ENCODE results near the gene METTL24. TPM values are rescaled to one million over a fixed set of nuclear protein-coding genes. Genes with fewer than 3 reads are reported as not detected.
A peak's percentile ranks its signal among the peaks of the same experiment; 100 is the strongest.

METTL24 gene
- polyA plus RNA-seq, 3 donors from 2014 or later = 0.81 to 2.8 TPM; not detected in 1

- H3K4me3 Mint-ChIP-seq = no peak overlapping the region
- H3K27me3 Mint-ChIP-seq (ENCODE audit: low read depth in 3 of 3) = peaks cover 1 to 9% (median 4%) of the 10 kb centered on the region in 3 donors
- H3K36me3 Mint-ChIP-seq = peaks cover 0 to 5% (median 0%) of the 10 kb centered on the region in 3 donors
- H3K9me3 Mint-ChIP-seq = no peaks in the 10 kb centered on the region
- no peaks in the 10 kb centered on the region for H3K4me1 Mint-ChIP-seq
- DNase-seq = no peak
- no peak overlapping the region for H3K27ac Mint-ChIP-seq
These were observed 17.7 kb downstream of the METTL24 start for GRCh38 chr6:110340392-110340965.

- Mint-ChIP-seq H3K9me3 (no peaks in the 10 kb centered on the region), H3K4me3 (no peak overlapping the region), H3K36me3 (peaks cover 0 to 5% (median 0%) of the 10 kb centered on the region in 3 donors), H3K4me1 (peaks cover 6 to 9% of the 10 kb centered on the region in 2 donors), H3K27ac (no peak overlapping the region), H3K27me3 (ENCODE audit: low read depth in 3 of 3) (peaks cover 1 to 5% (median 4%) of the 10 kb centered on the region in 3 donors)
- DNase-seq = no peak
These were observed 19.2 kb downstream of the METTL24 start for GRCh38 chr6:110338820-110339470.

GRCh38 chr6:110337486-110337885 lies 20.7 kb downstream of the METTL24 start:
- H3K27me3 Mint-ChIP-seq (ENCODE audit: low read depth in 3 of 3) = peaks cover 1 to 4% (median 3%) of the 10 kb centered on the region in 3 donors
- peaks cover 7 to 11% of the 10 kb centered on the region in 2 donors for H3K4me1 Mint-ChIP-seq
- no peaks in the 10 kb centered on the region for H3K36me3 Mint-ChIP-seq
- no peak overlapping the region for H3K27ac Mint-ChIP-seq
- H3K9me3 Mint-ChIP-seq = no peaks in the 10 kb centered on the region
- DNase-seq = no peak
- H3K4me3 Mint-ChIP-seq = no peak overlapping the region

GRCh38 chr6:110334423-110335180 lies 23.5 kb downstream of the METTL24 start:
- Mint-ChIP-seq H3K9me3 (no peaks in the 10 kb centered on the region), H3K4me1 (peaks cover 7 to 11% of the 10 kb centered on the region in 2 donors), H3K36me3 (no peaks in the 10 kb centered on the region), H3K4me3 (no peak overlapping the region), H3K27me3 (ENCODE audit: low read depth in 3 of 3) (peaks cover 0 to 6% (median 5%) of the 10 kb centered on the region in 3 donors), H3K27ac (no peak overlapping the region)
- DNase-seq = peak in 1 of 3 donors; percentile 5

- Mint-ChIP-seq H3K36me3 (no peaks in the 10 kb centered on the region), H3K4me1 (peaks cover 7 to 11% of the 10 kb centered on the region in 2 donors), H3K9me3 (no peaks in the 10 kb centered on the region), H3K4me3 (no peak overlapping the region), H3K27me3 (ENCODE audit: low read depth in 3 of 3) (peaks cover 0 to 6% (median 5%) of the 10 kb centered on the region in 3 donors), H3K27ac (no peak overlapping the region)
- no peak for DNase-seq
These were observed 25.9 kb downstream of the METTL24 start for GRCh38 chr6:110332281-110332680.

GRCh38 chr6:110331816-110332215 lies 26.3 kb downstream of the METTL24 start:
- Mint-ChIP-seq H3K4me1 (peaks cover 7 to 11% of the 10 kb centered on the region in 2 donors), H3K4me3 (no peak overlapping the region), H3K36me3 (no peaks in the 10 kb centered on the region), H3K27ac (no peak overlapping the region), H3K27me3 (ENCODE audit: low read depth in 3 of 3) (peaks cover 0 to 4% (median 2%) of the 10 kb centered on the region in 3 donors), H3K9me3 (no peaks in the 10 kb centered on the region)
- no peak for DNase-seq

- Mint-ChIP-seq H3K27me3 (ENCODE audit: low read depth in 3 of 3) (peaks cover 0 to 2% (median 2%) of the 10 kb centered on the region in 3 donors), H3K27ac (no peak overlapping the region), H3K36me3 (no peaks in the 10 kb centered on the region), H3K9me3 (no peaks in the 10 kb centered on the region), H3K4me1 (peaks cover 7 to 11% of the 10 kb centered on the region in 2 donors), H3K4me3 (no peak overlapping the region)
- no peak for DNase-seq
These were observed 26.8 kb downstream of the METTL24 start for GRCh38 chr6:110331390-110331789.

GRCh38 chr6:110329714-110330436 lies 28.3 kb downstream of the METTL24 start:
- Mint-ChIP-seq H3K36me3 (no peaks in the 10 kb centered on the region), H3K4me3 (no peak overlapping the region), H3K9me3 (no peaks in the 10 kb centered on the region), H3K27ac (no peak overlapping the region), H3K4me1 (peaks cover 7 to 11% of the 10 kb centered on the region in 2 donors), H3K27me3 (ENCODE audit: low read depth in 3 of 3) (peaks cover 0 to 2% (median 2%) of the 10 kb centered on the region in 3 donors)
- DNase-seq = no peak

GRCh38 chr6:110329348-110329713 lies 28.8 kb downstream of the METTL24 start:
- Mint-ChIP-seq H3K36me3 (no peaks in the 10 kb centered on the region), H3K27me3 (ENCODE audit: low read depth in 3 of 3) (peaks cover 0 to 2% (median 2%) of the 10 kb centered on the region in 3 donors), H3K4me1 (peaks cover 4 to 5% of the 10 kb centered on the region in 2 donors), H3K4me3 (no peak overlapping the region), H3K9me3 (no peaks in the 10 kb centered on the region), H3K27ac (no peak overlapping the region)
- no peak for DNase-seq

- no peaks in the 10 kb centered on the region for H3K9me3 Mint-ChIP-seq
- H3K4me3 Mint-ChIP-seq = no peak overlapping the region
- no peaks in the 10 kb centered on the region for H3K4me1 Mint-ChIP-seq
- no peak for DNase-seq
- no peaks in the 10 kb centered on the region for H3K36me3 Mint-ChIP-seq
- peaks cover 0 to 2% (median 2%) of the 10 kb centered on the region in 3 donors for H3K27me3 Mint-ChIP-seq (ENCODE audit: low read depth in 3 of 3)
- H3K27ac Mint-ChIP-seq = no peak overlapping the region
These were observed 29.9 kb downstream of the METTL24 start for GRCh38 chr6:110328259-110328658.

GRCh38 chr6:110327391-110327790 lies 30.8 kb downstream of the METTL24 start:
- no peaks in the 10 kb centered on the region for H3K36me3 Mint-ChIP-seq
- H3K4me1 Mint-ChIP-seq = no peaks in the 10 kb centered on the region
- no peak for DNase-seq
- no peaks in the 10 kb centered on the region for H3K9me3 Mint-ChIP-seq
- no peak overlapping the region for H3K27ac Mint-ChIP-seq
- no peak overlapping the region for H3K4me3 Mint-ChIP-seq
- H3K27me3 Mint-ChIP-seq (ENCODE audit: low read depth in 3 of 3) = peaks cover 2 to 5% (median 2%) of the 10 kb centered on the region in 3 donors

- no peaks in the 10 kb centered on the region for H3K36me3 Mint-ChIP-seq
- no peak for DNase-seq
- no peak overlapping the region for H3K27ac Mint-ChIP-seq
- H3K27me3 Mint-ChIP-seq (ENCODE audit: low read depth in 3 of 3) = peaks cover 2 to 5% (median 4%) of the 10 kb centered on the region in 3 donors
- H3K4me1 Mint-ChIP-seq = no peaks in the 10 kb centered on the region
- H3K4me3 Mint-ChIP-seq = no peak overlapping the region
- no peaks in the 10 kb centered on the region for H3K9me3 Mint-ChIP-seq
These were observed 31.5 kb downstream of the METTL24 start for GRCh38 chr6:110326609-110327008.

GRCh38 chr6:110326057-110326456 lies 32.1 kb downstream of the METTL24 start:
- peaks cover 2 to 5% (median 4%) of the 10 kb centered on the region in 3 donors for H3K27me3 Mint-ChIP-seq (ENCODE audit: low read depth in 3 of 3)
- no peak overlapping the region for H3K4me3 Mint-ChIP-seq
- H3K36me3 Mint-ChIP-seq = no peaks in the 10 kb centered on the region
- no peak overlapping the region for H3K27ac Mint-ChIP-seq
- no peak for DNase-seq
- H3K4me1 Mint-ChIP-seq = no peaks in the 10 kb centered on the region
- H3K9me3 Mint-ChIP-seq = no peaks in the 10 kb centered on the region
